ENCODE data around the gene TIMP1.

DNA sequence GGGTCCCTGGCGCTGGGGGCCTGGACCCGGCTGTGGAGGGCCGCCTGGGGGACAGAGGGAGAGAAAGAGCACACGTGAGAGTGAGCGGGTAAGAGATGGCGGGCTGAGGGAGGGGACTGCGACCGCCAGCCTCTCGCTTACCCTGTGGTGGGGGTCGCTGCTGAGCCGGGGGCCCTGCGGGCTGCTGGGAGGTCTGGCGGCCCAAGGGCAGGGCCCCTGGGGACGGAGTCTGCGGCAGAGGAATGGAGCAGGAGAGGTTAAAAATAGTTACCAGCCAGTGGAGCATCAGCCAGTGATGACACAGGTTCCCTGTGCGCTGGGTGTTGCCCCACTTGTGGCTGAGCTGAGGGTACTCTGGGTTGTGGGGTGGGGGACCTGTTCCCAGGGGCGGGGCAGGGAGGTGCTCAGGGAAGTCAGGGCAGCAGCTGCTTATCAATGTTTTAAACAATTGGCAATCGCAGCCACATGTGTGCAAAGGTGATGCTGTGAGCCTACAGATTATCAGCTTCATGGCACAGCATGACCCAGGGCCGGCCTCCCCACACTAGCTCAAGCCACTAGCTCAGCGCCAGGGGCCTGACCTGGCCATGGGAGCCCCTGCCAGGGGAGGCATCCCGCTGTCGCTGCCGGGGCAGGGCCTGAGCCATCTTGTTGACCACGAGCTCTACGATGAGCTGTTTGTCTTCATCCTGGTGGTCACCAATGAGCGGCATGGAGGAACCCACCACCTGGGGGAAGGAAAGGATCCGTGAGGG lies 7.5 kb upstream of the TIMP1 start:
- TF ChIP-seq, protein P1, sequence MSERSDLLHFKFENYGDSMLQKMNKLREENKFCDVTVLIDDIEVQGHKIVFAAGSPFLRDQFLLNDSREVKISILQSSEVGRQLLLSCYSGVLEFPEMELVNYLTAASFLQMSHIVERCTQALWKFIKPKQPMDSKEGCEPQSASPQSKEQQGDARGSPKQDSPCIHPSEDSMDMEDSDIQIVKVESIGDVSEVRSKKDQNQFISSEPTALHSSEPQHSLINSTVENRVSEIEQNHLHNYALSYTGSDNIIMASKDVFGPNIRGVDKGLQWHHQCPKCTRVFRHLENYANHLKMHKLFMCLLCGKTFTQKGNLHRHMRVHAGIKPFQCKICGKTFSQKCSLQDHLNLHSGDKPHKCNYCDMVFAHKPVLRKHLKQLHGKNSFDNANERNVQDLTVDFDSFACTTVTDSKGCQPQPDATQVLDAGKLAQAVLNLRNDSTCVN (tag by site-specific recombination; optimal IDR thresholded peaks at IDR 0.05) = no peak
- TF ChIP-seq MYNN (tag by site-specific recombination; IDR thresholded peaks at IDR 0.05; ENCODE audit: borderline replicate concordance) (no peak), CTCF (tag by site-specific recombination; IDR thresholded peaks at IDR 0.05) (no peak), ZNF449 (tag by site-specific recombination; IDR thresholded peaks at IDR 0.05) (no peak), TRIM28 (IDR thresholded peaks at IDR 0.05; ENCODE audit: borderline replicate concordance, low read length) (no peak), ZSCAN16 (tag by site-specific recombination; IDR thresholded peaks at IDR 0.05) (no peak), ZNF350 (tag by site-specific recombination; IDR thresholded peaks at IDR 0.05) (no peak), KLF16 (tag by site-specific recombination; IDR thresholded peaks at IDR 0.05) (no peak), ZNF423 (tag by site-specific recombination; IDR thresholded peaks at IDR 0.05) (no peak), ZSCAN18 (tag by site-specific recombination; IDR thresholded peaks at IDR 0.05) (no peak), OSR2 (tag by site-specific recombination; IDR thresholded peaks at IDR 0.05) (no peak)
- TF ChIP-seq, protein P2, sequence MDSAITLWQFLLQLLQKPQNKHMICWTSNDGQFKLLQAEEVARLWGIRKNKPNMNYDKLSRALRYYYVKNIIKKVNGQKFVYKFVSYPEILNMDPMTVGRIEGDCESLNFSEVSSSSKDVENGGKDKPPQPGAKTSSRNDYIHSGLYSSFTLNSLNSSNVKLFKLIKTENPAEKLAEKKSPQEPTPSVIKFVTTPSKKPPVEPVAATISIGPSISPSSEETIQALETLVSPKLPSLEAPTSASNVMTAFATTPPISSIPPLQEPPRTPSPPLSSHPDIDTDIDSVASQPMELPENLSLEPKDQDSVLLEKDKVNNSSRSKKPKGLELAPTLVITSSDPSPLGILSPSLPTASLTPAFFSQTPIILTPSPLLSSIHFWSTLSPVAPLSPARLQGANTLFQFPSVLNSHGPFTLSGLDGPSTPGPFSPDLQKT (IDR thresholded peaks at IDR 0.05; ENCODE audit: borderline replicate concordance, low read depth, low read length) = no peak
- TF ChIP-seq, protein P3, sequence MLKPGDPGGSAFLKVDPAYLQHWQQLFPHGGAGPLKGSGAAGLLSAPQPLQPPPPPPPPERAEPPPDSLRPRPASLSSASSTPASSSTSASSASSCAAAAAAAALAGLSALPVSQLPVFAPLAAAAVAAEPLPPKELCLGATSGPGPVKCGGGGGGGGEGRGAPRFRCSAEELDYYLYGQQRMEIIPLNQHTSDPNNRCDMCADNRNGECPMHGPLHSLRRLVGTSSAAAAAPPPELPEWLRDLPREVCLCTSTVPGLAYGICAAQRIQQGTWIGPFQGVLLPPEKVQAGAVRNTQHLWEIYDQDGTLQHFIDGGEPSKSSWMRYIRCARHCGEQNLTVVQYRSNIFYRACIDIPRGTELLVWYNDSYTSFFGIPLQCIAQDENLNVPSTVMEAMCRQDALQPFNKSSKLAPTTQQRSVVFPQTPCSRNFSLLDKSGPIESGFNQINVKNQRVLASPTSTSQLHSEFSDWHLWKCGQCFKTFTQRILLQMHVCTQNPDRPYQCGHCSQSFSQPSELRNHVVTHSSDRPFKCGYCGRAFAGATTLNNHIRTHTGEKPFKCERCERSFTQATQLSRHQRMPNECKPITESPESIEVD (tag by site-specific recombination; IDR thresholded peaks at IDR 0.05) = no peak
- TF ChIP-seq, protein P4, sequence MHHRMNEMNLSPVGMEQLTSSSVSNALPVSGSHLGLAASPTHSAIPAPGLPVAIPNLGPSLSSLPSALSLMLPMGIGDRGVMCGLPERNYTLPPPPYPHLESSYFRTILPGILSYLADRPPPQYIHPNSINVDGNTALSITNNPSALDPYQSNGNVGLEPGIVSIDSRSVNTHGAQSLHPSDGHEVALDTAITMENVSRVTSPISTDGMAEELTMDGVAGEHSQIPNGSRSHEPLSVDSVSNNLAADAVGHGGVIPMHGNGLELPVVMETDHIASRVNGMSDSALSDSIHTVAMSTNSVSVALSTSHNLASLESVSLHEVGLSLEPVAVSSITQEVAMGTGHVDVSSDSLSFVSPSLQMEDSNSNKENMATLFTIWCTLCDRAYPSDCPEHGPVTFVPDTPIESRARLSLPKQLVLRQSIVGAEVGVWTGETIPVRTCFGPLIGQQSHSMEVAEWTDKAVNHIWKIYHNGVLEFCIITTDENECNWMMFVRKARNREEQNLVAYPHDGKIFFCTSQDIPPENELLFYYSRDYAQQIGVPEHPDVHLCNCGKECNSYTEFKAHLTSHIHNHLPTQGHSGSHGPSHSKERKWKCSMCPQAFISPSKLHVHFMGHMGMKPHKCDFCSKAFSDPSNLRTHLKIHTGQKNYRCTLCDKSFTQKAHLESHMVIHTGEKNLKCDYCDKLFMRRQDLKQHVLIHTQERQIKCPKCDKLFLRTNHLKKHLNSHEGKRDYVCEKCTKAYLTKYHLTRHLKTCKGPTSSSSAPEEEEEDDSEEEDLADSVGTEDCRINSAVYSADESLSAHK (tag by site-specific recombination; IDR thresholded peaks at IDR 0.05) = no peak
